ENCODE results near the gene GLO1. TPM values are rescaled to one million over a fixed set of nuclear protein-coding genes. Genes with fewer than 3 reads are reported as not detected.

GLO1 gene
- polyA plus RNA-seq, 3 donors: 11.4 to 68.6 (median 62.6) TPM

- Mint-ChIP-seq H3K27ac (peak overlapping the region in 1 of 7 donors; percentile 13), H3K9me3 (peaks cover 0 to 10% (median 2%) of the 10 kb centered on the region in 7 donors), H3K4me3 (peak overlapping the region in 1 of 2 donors; percentile 32), H3K36me3 (peaks cover 0 to 8% of the 10 kb centered on the region in 2 donors), H3K27me3 (ENCODE audit: low read depth in 3 of 3) (peaks cover 38 to 44% (median 43%) of the 10 kb centered on the region in 3 donors), H3K4me1 (peaks cover 21% of the 10 kb centered on the region)
- peak; percentile 29 to 78 (median 36) for DNase-seq
- H3K9ac ChIP-seq (ENCODE audit: insufficient read depth, low read length, poor library complexity, severe bottlenecking): no peak overlapping the region
- H3K4me3 ChIP-seq (replicated peaks in 1 of 3; ENCODE audit: low read depth in 2 of 3, low read length in 3 of 3): no peak overlapping the region
- H3K4me1 ChIP-seq (ENCODE audit: control insufficient read depth in 1 of 2, insufficient read depth in 2 of 2, low read length in 2 of 2): peaks cover 7 to 12% of the 10 kb centered on the region in 2 donors
- H3K79me2 ChIP-seq (ENCODE audit: insufficient read depth, low read length): no peaks in the 10 kb centered on the region
- peaks cover 41 to 44% of the 10 kb centered on the region in 2 donors for H3K27me3 ChIP-seq (ENCODE audit: control insufficient read depth in 2 of 2, insufficient read depth in 2 of 2, low read length in 2 of 2)
- TF ChIP-seq CTCF (IDR thresholded peaks at IDR 0.05): no peak
- H3K4me2 ChIP-seq (replicated peaks; ENCODE audit: extremely low read depth, low read length, poor library complexity, severe bottlenecking): no peak overlapping the region
- WGBS (ENCODE audit: insufficient coverage): 0% methylated on average over 1 of the region's 6 CpGs
- intact Hi-C loops (cut with micrococcal nuclease): no loop called here
- peaks cover 0 to 8% of the 10 kb centered on the region in 2 donors for H3K9me3 ChIP-seq (replicated peaks in 1 of 2; ENCODE audit: control insufficient read depth in 1 of 2, insufficient read depth in 1 of 2, low read length in 2 of 2)
- H3K27ac ChIP-seq (ENCODE audit: low read depth in 1 of 2, low read length in 2 of 2): no peak overlapping the region
- no peaks in the 10 kb centered on the region for H3K36me3 ChIP-seq (replicated peaks in 1 of 2; ENCODE audit: control insufficient read depth in 1 of 2, insufficient read depth in 2 of 2, low read length in 2 of 2)
- H2AFZ ChIP-seq (ENCODE audit: insufficient read depth, low read depth, low read length, poor library complexity, severe bottlenecking): peak overlapping the region; percentile 17
- H4K20me1 ChIP-seq (ENCODE audit: insufficient read depth, low read length): no peaks in the 10 kb centered on the region
These were observed 10.9 kb upstream of the GLO1 start for GRCh38 chr6:38713812-38714211.

DNA sequence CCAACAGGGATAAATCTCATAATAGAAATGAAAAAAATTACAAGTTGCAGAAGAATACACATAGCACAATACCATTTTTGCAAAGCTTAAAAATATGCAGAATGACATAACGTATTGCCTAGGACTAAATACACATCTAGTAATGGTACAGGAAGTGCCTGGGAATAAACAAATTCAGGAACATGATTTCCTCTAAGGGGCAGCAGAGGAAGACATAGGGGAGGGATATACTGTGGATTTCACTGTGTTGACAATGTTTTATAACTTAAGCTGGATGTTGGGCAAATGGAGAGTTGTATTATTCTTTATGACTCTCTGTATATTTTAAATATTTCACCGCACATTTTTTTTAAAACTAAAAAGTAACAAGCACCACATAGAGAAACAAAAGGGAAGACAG is 5.6 kb upstream of the GLO1 start:
- no peak overlapping the region for H3K27ac ChIP-seq (ENCODE audit: low read depth in 1 of 2, low read length in 2 of 2)
- H3K9me3 Mint-ChIP-seq: peaks cover 0 to 6% (median 2%) of the 10 kb centered on the region in 7 donors
- peaks cover 0 to 8% of the 10 kb centered on the region in 2 donors for H3K9me3 ChIP-seq (replicated peaks in 1 of 2; ENCODE audit: control insufficient read depth in 1 of 2, insufficient read depth in 1 of 2, low read length in 2 of 2)
- no peaks in the 10 kb centered on the region for H4K20me1 ChIP-seq (ENCODE audit: insufficient read depth, low read length)
- no peak overlapping the region for H3K4me3 Mint-ChIP-seq
- H3K27ac Mint-ChIP-seq: no peak overlapping the region
- TF ChIP-seq CTCF (IDR thresholded peaks at IDR 0.05): no peak
- H3K36me3 Mint-ChIP-seq: no peaks in the 10 kb centered on the region
- no peak overlapping the region for H3K4me2 ChIP-seq (replicated peaks; ENCODE audit: extremely low read depth, low read length, poor library complexity, severe bottlenecking)
- H3K4me1 Mint-ChIP-seq: peaks cover 5% of the 10 kb centered on the region
- peaks cover 3 to 4% of the 10 kb centered on the region in 2 donors for H3K27me3 ChIP-seq (ENCODE audit: control insufficient read depth in 2 of 2, insufficient read depth in 2 of 2, low read length in 2 of 2)
- no peak for DNase-seq
- H3K79me2 ChIP-seq (ENCODE audit: insufficient read depth, low read length): no peaks in the 10 kb centered on the region
- H2AFZ ChIP-seq (ENCODE audit: insufficient read depth, low read depth, low read length, poor library complexity, severe bottlenecking): no peak overlapping the region
- no peak overlapping the region for H3K4me3 ChIP-seq (replicated peaks in 1 of 3; ENCODE audit: low read depth in 2 of 3, low read length in 3 of 3)
- no CpG with 5 or more reads among the region's 2 CpGs for WGBS (ENCODE audit: insufficient coverage)
- no peaks in the 10 kb centered on the region for H3K36me3 ChIP-seq (replicated peaks in 1 of 2; ENCODE audit: control insufficient read depth in 1 of 2, insufficient read depth in 2 of 2, low read length in 2 of 2)
- intact Hi-C loops (cut with micrococcal nuclease): no loop called here
- no peak overlapping the region for H3K9ac ChIP-seq (ENCODE audit: insufficient read depth, low read length, poor library complexity, severe bottlenecking)
- H3K27me3 Mint-ChIP-seq (ENCODE audit: low read depth in 3 of 3): peaks cover 5 to 22% (median 10%) of the 10 kb centered on the region in 3 donors
- H3K4me1 ChIP-seq (ENCODE audit: control insufficient read depth in 1 of 2, insufficient read depth in 2 of 2, low read length in 2 of 2): no peaks in the 10 kb centered on the region

Data from CD14-positive monocyte (primary cell).